ENCODE results near the gene MACROH2A2.
A peak's percentile ranks its signal among the peaks of the same experiment; 100 is the strongest.

MACROH2A2 gene

GRCh38 chr10:70123817-70124216 lies 71.2 kb downstream of the MACROH2A2 start:
- DNase-seq (ENCODE audit: extremely low spot score, insufficient read length, low read depth) = no peak
- no peak for FAIRE-seq

DNA sequence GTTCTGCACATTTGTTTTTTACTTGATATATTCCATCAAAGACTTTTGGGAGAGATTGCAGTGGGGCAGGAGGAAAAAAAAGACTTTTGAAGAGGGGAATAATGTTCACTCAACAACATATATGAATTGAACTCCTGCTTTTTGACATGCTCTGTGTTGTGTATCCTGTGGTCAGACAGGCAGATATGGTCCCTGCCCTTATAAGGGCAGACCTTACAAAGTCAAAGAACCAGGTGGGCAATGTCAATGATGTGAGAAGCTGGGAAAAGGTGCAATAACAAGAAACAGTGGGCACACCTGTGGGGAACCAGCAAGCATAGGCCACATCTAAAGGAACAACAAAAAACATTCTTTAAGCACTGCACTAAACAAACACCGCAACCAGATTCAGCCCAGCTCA lies 71.8 kb downstream of the MACROH2A2 start:
- FAIRE-seq (no peak), DNase-seq (ENCODE audit: extremely low spot score, insufficient read length, low read depth) (no peak)

DNA sequence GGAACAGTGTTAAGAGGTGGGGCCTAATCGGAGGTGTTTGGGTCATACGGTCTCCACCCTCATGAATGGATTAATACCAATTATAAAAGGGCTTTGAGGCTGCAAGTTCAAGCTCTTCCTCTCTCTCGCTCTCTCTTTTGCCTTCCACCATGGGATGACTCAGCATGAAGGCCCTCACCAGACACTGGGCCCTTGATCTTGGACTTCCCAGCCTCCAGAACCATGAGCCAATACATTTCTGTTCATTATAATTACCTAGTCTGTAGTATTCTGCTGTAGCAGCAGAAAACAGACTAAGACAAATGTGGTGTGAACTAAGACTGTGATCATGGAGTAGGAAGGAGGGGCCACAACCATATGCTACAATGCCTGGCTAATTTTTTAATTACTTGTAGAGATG lies 72.3 kb downstream of the MACROH2A2 start:
- DNase-seq (ENCODE audit: extremely low spot score, insufficient read length, low read depth) (no peak), FAIRE-seq (no peak)

GRCh38 chr10:70125918-70126552 lies 73.4 kb downstream of the MACROH2A2 start:
- no peak for DNase-seq (ENCODE audit: extremely low spot score, insufficient read length, low read depth)
- no peak for FAIRE-seq

- no peak for DNase-seq (ENCODE audit: extremely low spot score, insufficient read length, low read depth)
- FAIRE-seq = no peak
Observed at GRCh38 chr10:70126700-70127395, 74.2 kb downstream of the MACROH2A2 start.

DNA sequence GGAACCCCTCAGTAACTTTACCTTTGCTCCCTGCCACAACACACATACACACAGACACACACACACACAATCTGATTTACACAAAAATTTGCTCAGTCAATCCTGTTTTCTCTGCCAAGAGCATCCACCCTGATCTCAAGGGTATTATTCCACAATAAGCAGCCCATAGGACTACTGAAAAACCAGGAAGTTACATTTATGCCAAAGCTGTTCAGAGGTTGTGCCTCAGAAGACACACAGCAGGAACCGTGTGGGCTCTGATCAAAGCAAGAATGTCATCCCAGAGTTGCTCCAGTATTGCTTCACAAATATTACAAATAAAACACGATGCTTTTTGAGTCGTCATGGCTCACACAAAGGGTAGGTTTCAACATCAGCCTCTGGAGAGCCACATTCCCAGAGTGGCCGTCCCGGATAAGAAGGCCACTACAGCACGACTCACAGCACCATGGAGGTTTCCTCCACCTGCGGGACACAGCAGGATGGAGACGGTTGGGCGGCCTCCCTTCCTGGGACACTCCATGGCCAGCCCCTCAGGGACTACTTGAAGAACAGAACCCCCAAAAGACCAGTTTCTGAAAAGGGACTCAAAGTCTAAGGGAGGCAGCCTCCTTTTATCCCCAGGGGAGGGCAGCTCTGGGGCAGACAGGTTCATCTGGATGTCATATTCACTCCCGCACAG lies 78.4 kb downstream of the MACROH2A2 start:
- FAIRE-seq = no peak

GRCh38 chr10:70131560-70131937 lies 78.9 kb downstream of the MACROH2A2 start:
- FAIRE-seq (no peak), DNase-seq (ENCODE audit: extremely low spot score, insufficient read length, low read depth) (no peak)

More for the DNA sequence above, 78.4 kb downstream of the MACROH2A2 start:
- no peak for DNase-seq (ENCODE audit: extremely low spot score, insufficient read length, low read depth)

DNA sequence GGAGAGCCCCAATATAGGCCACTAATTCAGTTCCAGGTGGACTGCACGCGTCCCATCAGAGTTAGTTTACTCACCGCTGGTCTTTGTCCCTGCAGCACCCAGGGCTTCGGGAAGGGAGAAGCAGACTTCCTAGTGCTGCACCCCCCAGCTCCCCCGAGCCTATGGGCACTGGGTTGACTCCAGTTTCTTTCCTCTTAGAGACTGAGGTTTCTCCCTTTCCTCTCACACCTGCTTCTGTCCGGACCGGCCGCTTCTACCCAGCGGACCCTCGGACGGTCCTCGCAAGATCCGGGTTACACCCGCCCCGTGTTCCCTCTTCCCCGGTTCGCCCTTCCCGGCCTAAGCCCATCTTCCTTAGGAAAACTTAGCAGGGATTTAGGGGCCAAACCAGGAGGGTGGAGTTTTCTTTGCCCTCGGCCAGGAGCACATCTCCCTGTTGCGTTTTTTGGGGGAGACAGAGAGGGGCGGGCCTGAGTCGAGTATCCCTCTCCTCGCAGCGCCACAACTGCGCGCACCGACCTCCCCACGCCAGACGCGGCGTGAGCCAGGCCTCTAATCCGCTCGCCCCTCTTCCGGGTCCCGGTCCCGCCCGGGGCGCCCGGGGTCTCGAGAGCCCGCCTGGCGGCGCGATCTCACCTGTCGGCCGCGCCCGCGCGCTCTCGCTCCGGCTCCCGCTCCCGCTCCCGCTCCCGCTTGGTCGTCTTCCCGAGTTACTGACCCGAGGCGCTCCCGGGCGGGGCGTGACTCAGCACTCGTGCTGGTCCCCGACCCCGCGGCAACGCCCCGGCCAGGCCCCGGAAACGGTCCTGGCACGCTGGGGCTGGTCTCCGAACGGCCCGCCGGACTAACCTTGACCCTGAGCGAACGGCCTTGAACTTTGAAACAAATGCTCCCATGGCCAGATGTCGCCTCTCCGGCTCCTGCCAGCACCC lies 79.7 kb downstream of the MACROH2A2 start, which contains the start of gene AIFM2:
TSS of gene AIFM2 (minus strand) at position 728 of the 932 bp plus-strand sequence. CDS start 8,741 bp downstream, outside the sequence.
- DNase-seq (ENCODE audit: extremely low spot score, insufficient read length, low read depth) (peak; percentile 77), FAIRE-seq (peak; percentile 71)

DNA sequence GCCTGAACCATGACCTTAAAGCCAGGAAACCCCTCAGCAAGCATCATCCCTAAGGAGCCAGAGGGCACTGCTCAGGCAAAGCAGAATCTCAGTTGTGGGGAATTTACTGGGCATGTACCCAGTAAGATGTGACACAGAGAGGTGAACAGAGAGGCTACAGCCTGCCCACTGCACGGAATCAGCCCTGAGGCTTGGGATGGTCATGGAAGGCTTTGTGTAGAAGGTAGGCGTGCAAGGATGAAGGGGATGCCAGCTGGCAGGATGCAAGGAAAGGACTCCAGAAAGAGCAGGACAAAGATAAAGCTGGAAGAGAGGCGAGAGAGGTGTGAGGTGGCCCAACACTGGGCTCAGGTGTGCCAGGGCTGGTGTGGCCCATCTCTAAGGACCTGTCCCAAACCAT lies 82.4 kb downstream of the MACROH2A2 start:
- DNase-seq (ENCODE audit: extremely low spot score, insufficient read length, low read depth) = no peak
- no peak for FAIRE-seq

- no peak for DNase-seq (ENCODE audit: extremely low spot score, insufficient read length, low read depth)
- no peak for FAIRE-seq
Observed at GRCh38 chr10:70135684-70136083, 83.0 kb downstream of the MACROH2A2 start.

DNA sequence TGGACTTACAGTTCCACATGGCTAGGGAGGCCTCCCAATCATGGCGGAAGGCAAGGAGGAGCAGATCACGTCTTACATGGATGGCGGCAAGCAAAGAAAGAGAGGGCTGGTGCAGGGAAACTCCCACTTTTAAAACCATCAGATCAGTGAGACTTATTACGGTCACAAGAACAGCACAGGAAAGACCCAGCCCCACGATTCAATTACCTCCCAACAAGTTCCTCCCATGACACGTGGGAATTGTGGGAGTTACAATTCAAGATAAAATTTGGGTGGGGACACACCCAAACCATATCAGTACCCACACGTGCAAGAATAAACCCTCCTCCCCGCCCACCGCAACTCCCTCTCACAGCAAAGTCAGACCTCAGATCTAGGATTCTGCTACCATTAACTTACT lies 84.5 kb downstream of the MACROH2A2 start:
- FAIRE-seq (no peak), DNase-seq (ENCODE audit: extremely low spot score, insufficient read length, low read depth) (no peak)

DNA sequence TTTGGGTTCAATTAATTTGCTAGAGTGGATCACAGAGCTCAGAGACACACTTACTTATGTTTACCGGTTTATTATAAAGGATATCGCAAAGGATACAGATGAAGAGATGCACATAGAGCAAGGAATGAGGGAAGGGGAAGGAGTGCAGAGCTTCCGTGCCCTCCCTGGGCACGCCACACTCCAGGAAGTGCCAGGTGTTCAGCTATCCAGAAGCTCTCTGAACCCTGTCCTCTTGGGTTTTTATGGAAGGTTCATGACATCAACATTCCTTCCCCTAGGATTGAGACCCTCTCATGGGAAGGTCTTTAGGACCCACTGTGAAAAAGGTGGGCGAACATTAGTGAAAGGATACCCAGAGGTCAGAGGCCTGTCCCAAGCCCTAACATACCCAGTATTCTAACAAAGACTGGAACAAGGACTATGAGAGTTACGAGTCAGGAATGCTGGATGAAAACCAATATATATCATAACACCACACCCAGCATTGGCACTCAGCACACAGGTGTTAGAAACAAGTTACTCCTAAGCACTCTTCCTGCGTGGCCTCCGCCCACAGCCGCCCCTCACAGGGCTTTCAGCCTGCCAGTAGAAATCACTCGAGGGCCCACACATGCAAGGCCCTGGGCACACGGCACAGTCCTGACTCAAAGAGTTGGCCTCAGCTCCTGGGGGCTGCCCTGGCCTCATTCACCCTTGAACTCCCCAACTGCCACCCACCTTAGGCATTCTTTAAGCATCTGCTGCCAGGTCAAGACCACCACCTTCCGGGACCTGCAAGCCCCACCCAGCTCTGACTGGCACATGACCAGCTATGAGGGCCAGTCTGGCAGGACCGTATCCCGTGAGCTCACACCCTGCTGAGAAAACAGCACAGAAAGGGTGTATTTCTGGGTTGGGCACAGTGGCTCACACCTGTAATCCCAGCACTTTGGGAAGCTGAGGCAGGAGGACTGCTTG lies 85.6 kb downstream of the MACROH2A2 start:
- DNase-seq (ENCODE audit: extremely low spot score, insufficient read length, low read depth) (no peak), FAIRE-seq (no peak)

- no peak for DNase-seq (ENCODE audit: extremely low spot score, insufficient read length, low read depth)
- FAIRE-seq = no peak
Observed at GRCh38 chr10:70139151-70139996, 86.7 kb downstream of the MACROH2A2 start.

GRCh38 chr10:70139997-70140250 lies 87.3 kb downstream of the MACROH2A2 start:
- FAIRE-seq = no peak
- DNase-seq (ENCODE audit: extremely low spot score, insufficient read length, low read depth) = no peak

DNA sequence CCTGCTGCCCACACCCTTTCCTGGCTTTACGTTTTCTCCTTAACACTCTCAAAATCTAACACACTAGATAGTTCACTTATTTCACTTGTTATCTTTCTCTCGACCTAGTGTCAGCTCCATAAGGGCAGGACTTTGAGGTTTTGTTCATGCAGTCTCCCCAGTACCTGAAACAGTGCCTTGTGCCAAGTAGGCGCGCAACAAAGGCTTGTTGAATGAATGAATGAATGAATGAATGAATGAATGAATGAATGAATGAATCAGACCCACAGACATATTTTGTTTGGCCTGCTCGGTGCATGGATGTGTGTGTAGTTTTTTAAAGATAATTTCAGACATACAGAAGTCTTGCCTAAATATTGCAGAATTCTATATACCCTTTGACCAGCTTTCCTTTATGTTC lies 87.7 kb downstream of the MACROH2A2 start:
- no peak for FAIRE-seq
- no peak for DNase-seq (ENCODE audit: extremely low spot score, insufficient read length, low read depth)

DNA sequence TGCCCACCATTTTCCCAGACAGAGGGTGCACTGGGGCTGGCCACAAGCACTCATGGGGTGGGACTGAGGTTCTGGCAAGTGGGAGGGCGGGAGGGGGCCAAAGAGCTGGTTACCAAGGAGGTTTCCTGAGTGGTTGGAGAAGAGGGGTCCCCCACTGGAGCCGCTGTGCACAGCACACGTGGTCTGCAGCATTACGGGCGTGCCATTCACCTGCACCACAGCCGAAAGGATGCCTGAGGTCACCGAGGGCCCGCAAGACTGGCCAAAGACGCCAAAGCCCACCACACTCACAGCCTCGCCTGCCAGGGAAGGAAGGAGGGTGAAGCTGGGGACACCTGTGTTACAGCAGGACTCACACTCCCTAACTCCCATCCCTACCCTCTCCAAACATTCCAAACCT lies 89.9 kb downstream of the MACROH2A2 start:
- DNase-seq (ENCODE audit: extremely low spot score, insufficient read length, low read depth) (no peak), FAIRE-seq (no peak)

GRCh38 chr10:70144372-70145110 lies 91.9 kb downstream of the MACROH2A2 start:
- FAIRE-seq (no peak), DNase-seq (ENCODE audit: extremely low spot score, insufficient read length, low read depth) (no peak)

GRCh38 chr10:70145166-70145665 lies 92.6 kb downstream of the MACROH2A2 start:
- FAIRE-seq (no peak), DNase-seq (ENCODE audit: extremely low spot score, insufficient read length, low read depth) (no peak)

All from GM18507 (cell line).